Measurements from ENCODE around the gene BEST1. TPM values are rescaled to one million over a fixed set of nuclear protein-coding genes. Genes with fewer than 3 reads are reported as not detected.

BEST1 gene
- total RNA-seq, 1 donor from 2014 or later, result 2.1 TPM

DNA sequence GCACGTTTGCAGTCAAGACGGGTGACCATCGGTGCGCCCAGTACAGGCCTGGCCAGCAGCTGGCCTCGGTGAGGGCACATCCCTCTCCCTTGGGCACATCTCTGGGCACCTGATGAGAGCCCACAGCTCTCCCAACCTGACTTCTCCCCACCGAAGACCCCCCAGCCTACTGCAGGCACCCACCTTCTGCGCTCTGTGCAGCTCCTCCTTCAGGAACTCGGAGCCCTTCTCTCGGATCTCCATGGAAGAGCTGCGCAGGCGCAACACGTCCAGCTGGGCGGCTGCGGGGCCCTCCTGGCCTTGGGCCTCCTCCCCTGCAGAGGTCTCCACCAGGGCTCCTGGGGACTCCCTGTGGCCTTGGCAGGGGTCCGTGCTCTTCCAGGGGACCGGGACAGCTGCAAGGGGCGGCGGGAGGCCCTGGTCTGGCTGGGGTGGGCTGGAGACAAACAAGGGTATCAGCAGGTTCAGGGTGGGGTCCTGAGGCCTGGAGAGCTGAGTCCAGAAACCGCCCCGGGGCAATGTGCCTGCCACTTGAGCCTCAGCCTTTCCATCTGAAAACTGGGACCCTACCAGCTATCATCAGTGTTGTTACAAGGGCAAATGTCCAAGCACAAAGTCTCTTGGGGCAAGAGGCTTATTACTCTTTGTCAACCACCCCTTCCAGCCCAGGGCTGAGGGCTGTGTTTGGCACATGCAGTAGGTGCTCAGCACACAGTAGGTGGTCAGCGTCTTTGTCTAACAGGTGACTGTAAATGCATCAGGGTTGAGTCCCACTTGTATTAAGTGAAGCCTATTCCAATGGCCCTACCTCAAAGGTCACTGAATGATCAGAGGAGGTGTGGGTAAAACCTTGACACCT is 42.1 kb upstream of the BEST1 start:
- Histone ChIP-seq H3K4me1 (ENCODE audit: control insufficient read depth in 3 of 3, insufficient read depth in 3 of 3, low read length in 3 of 3) (peaks cover 28 to 33% (median 30%) of the 10 kb centered on the region in 3 donors), H3K9ac (ENCODE audit: low read depth in 1 of 3, low read length in 3 of 3) (no peak overlapping the region), H3K4me3 (ENCODE audit: low read length in 3 of 3) (peak overlapping the region in 1 of 3 donors; percentile 4), H3K27ac (ENCODE audit: low read depth, low read length) (no peak overlapping the region), H3K36me3 (ENCODE audit: control insufficient read depth in 3 of 3, insufficient read depth in 3 of 3, low read length in 3 of 3) (peaks cover 7 to 20% (median 8%) of the 10 kb centered on the region in 3 donors), H3K9me3 (ENCODE audit: control insufficient read depth in 3 of 3, low read length in 3 of 3) (no peaks in the 10 kb centered on the region), H3K27me3 (ENCODE audit: control insufficient read depth in 3 of 3, insufficient read depth in 3 of 3, low read length in 3 of 3) (no peaks in the 10 kb centered on the region)

- Histone ChIP-seq H3K27ac (ENCODE audit: low read depth, low read length) (no peak overlapping the region), H3K4me3 (ENCODE audit: low read length in 3 of 3) (peak overlapping the region in 1 of 3 donors; percentile 4), H3K9ac (ENCODE audit: low read depth in 1 of 3, low read length in 3 of 3) (peak overlapping the region in 1 of 3 donors; percentile 16), H3K27me3 (ENCODE audit: control insufficient read depth in 3 of 3, insufficient read depth in 3 of 3, low read length in 3 of 3) (no peaks in the 10 kb centered on the region), H3K9me3 (ENCODE audit: control insufficient read depth in 3 of 3, low read length in 3 of 3) (no peaks in the 10 kb centered on the region), H3K36me3 (ENCODE audit: control insufficient read depth in 3 of 3, insufficient read depth in 3 of 3, low read length in 3 of 3) (peaks cover 7 to 18% (median 8%) of the 10 kb centered on the region in 3 donors), H3K4me1 (ENCODE audit: control insufficient read depth in 3 of 3, insufficient read depth in 3 of 3, low read length in 3 of 3) (peaks cover 32 to 33% (median 32%) of the 10 kb centered on the region in 3 donors)
Measured at GRCh38 chr11:61908730-61909316, 41.3 kb upstream of the BEST1 start.

- H3K4me3 ChIP-seq (ENCODE audit: low read length in 3 of 3), result no peak overlapping the region
- H3K4me1 ChIP-seq (ENCODE audit: control insufficient read depth in 3 of 3, insufficient read depth in 3 of 3, low read length in 3 of 3), result peaks cover 32 to 37% (median 34%) of the 10 kb centered on the region in 3 donors
- H3K27ac ChIP-seq (ENCODE audit: low read depth, low read length), result peak overlapping the region; percentile 1
- no peaks in the 10 kb centered on the region for H3K9me3 ChIP-seq (ENCODE audit: control insufficient read depth in 3 of 3, low read length in 3 of 3)
- H3K9ac ChIP-seq (ENCODE audit: low read depth in 1 of 3, low read length in 3 of 3), result no peak overlapping the region
- no peaks in the 10 kb centered on the region for H3K27me3 ChIP-seq (ENCODE audit: control insufficient read depth in 3 of 3, insufficient read depth in 3 of 3, low read length in 3 of 3)
- H3K36me3 ChIP-seq (ENCODE audit: control insufficient read depth in 3 of 3, insufficient read depth in 3 of 3, low read length in 3 of 3), result peaks cover 5 to 12% (median 7%) of the 10 kb centered on the region in 3 donors
Measured at GRCh38 chr11:61910187-61911127, 39.7 kb upstream of the BEST1 start.

DNA sequence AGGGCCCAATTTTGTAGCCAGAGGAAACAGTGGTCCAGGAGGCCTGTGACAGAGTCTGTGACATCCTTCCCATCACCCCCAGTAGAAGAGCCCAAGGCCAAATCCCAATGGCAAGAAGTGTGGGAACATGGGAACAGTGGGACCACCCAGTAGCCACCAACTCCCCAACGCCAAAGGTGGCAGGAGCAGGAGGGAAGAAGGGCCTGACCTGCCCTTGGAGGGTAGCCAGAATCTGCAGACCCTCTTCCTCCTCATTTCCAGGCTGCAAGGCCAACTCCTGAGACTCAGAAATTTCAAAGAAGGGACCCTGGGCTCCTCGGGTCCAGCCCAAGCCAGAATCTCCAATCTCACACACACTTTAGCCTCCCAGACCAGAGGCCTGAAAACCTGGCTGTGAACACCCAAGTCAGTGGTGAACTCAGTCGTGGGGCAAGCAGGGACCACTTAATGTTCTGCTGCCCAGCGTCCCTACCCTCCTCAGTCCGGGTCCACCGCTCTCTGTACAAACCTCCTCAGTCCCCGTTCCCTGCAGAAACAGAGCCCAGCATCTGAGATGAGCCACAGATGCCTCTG is 38.9 kb upstream of the BEST1 start:
- no peak overlapping the region for H3K4me3 ChIP-seq (ENCODE audit: low read length in 3 of 3)
- H3K27ac ChIP-seq (ENCODE audit: low read depth, low read length), result no peak overlapping the region
- no peaks in the 10 kb centered on the region for H3K9me3 ChIP-seq (ENCODE audit: control insufficient read depth in 3 of 3, low read length in 3 of 3)
- peak overlapping the region in 1 of 3 donors; percentile 43 for H3K9ac ChIP-seq (ENCODE audit: low read depth in 1 of 3, low read length in 3 of 3)
- peaks cover 2 to 6% (median 5%) of the 10 kb centered on the region in 3 donors for H3K36me3 ChIP-seq (ENCODE audit: control insufficient read depth in 3 of 3, insufficient read depth in 3 of 3, low read length in 3 of 3)
- H3K4me1 ChIP-seq (ENCODE audit: control insufficient read depth in 3 of 3, insufficient read depth in 3 of 3, low read length in 3 of 3), result peaks cover 32 to 37% (median 34%) of the 10 kb centered on the region in 3 donors
- no peaks in the 10 kb centered on the region for H3K27me3 ChIP-seq (ENCODE audit: control insufficient read depth in 3 of 3, insufficient read depth in 3 of 3, low read length in 3 of 3)

- Histone ChIP-seq H3K9me3 (ENCODE audit: control insufficient read depth in 3 of 3, low read length in 3 of 3) (no peaks in the 10 kb centered on the region), H3K27ac (ENCODE audit: low read depth, low read length) (no peak overlapping the region), H3K36me3 (ENCODE audit: control insufficient read depth in 3 of 3, insufficient read depth in 3 of 3, low read length in 3 of 3) (no peaks in the 10 kb centered on the region), H3K4me1 (ENCODE audit: control insufficient read depth in 3 of 3, insufficient read depth in 3 of 3, low read length in 3 of 3) (peaks cover 32 to 37% (median 34%) of the 10 kb centered on the region in 3 donors), H3K4me3 (ENCODE audit: low read length in 3 of 3) (no peak overlapping the region), H3K9ac (ENCODE audit: low read depth in 1 of 3, low read length in 3 of 3) (peak overlapping the region in 1 of 3 donors; percentile 43), H3K27me3 (ENCODE audit: control insufficient read depth in 3 of 3, insufficient read depth in 3 of 3, low read length in 3 of 3) (no peaks in the 10 kb centered on the region)
Measured at GRCh38 chr11:61911701-61912529, 38.2 kb upstream of the BEST1 start.

- H3K9me3 ChIP-seq (ENCODE audit: control insufficient read depth in 3 of 3, low read length in 3 of 3), result no peaks in the 10 kb centered on the region
- peaks cover 0 to under 1% (median 0%) of the 10 kb centered on the region in 3 donors for H3K27me3 ChIP-seq (ENCODE audit: control insufficient read depth in 3 of 3, insufficient read depth in 3 of 3, low read length in 3 of 3)
- H3K27ac ChIP-seq (ENCODE audit: low read depth, low read length), result no peak overlapping the region
- peaks cover 32 to 37% (median 35%) of the 10 kb centered on the region in 3 donors for H3K4me1 ChIP-seq (ENCODE audit: control insufficient read depth in 3 of 3, insufficient read depth in 3 of 3, low read length in 3 of 3)
- no peaks in the 10 kb centered on the region for H3K36me3 ChIP-seq (ENCODE audit: control insufficient read depth in 3 of 3, insufficient read depth in 3 of 3, low read length in 3 of 3)
- H3K9ac ChIP-seq (ENCODE audit: low read depth in 1 of 3, low read length in 3 of 3), result no peak overlapping the region
- no peak overlapping the region for H3K4me3 ChIP-seq (ENCODE audit: low read length in 3 of 3)
Measured at GRCh38 chr11:61912530-61912898, 37.6 kb upstream of the BEST1 start.

GRCh38 chr11:61912991-61913698 is 37.0 kb upstream of the BEST1 start:
- no peak overlapping the region for H3K4me3 ChIP-seq (ENCODE audit: low read length in 3 of 3)
- peaks cover 1 to 7% (median 6%) of the 10 kb centered on the region in 3 donors for H3K27me3 ChIP-seq (ENCODE audit: control insufficient read depth in 3 of 3, insufficient read depth in 3 of 3, low read length in 3 of 3)
- H3K4me1 ChIP-seq (ENCODE audit: control insufficient read depth in 3 of 3, insufficient read depth in 3 of 3, low read length in 3 of 3), result peaks cover 38 to 41% (median 39%) of the 10 kb centered on the region in 3 donors
- no peak overlapping the region for H3K27ac ChIP-seq (ENCODE audit: low read depth, low read length)
- peak overlapping the region in 1 of 3 donors; percentile 8 for H3K9ac ChIP-seq (ENCODE audit: low read depth in 1 of 3, low read length in 3 of 3)
- H3K9me3 ChIP-seq (ENCODE audit: control insufficient read depth in 3 of 3, low read length in 3 of 3), result no peaks in the 10 kb centered on the region
- H3K36me3 ChIP-seq (ENCODE audit: control insufficient read depth in 3 of 3, insufficient read depth in 3 of 3, low read length in 3 of 3), result no peaks in the 10 kb centered on the region

- Histone ChIP-seq H3K27ac (ENCODE audit: low read depth, low read length) (no peak overlapping the region), H3K4me3 (ENCODE audit: low read length in 3 of 3) (no peak overlapping the region), H3K9me3 (ENCODE audit: control insufficient read depth in 3 of 3, low read length in 3 of 3) (no peaks in the 10 kb centered on the region), H3K9ac (ENCODE audit: low read depth in 1 of 3, low read length in 3 of 3) (no peak overlapping the region), H3K4me1 (ENCODE audit: control insufficient read depth in 3 of 3, insufficient read depth in 3 of 3, low read length in 3 of 3) (peaks cover 40 to 41% (median 40%) of the 10 kb centered on the region in 3 donors), H3K36me3 (ENCODE audit: control insufficient read depth in 3 of 3, insufficient read depth in 3 of 3, low read length in 3 of 3) (no peaks in the 10 kb centered on the region), H3K27me3 (ENCODE audit: control insufficient read depth in 3 of 3, insufficient read depth in 3 of 3, low read length in 3 of 3) (peaks cover 8 to 13% (median 12%) of the 10 kb centered on the region in 3 donors)
Measured at GRCh38 chr11:61913699-61914395, 36.3 kb upstream of the BEST1 start.
